DND-41 (cell line): ENCODE results near the gene ELK1.

Experiments used
- EZH2 ChIP-seq: IDR thresholded peaks from 3 replicates; pipeline ENCODE4 v1.6.1; 2012; ENCODE audit warnings: borderline replicate concordance, low read depth, mild to moderate bottlenecking, moderate library complexity, low read length, inconsistent platforms; ENCODE audit not compliant: severe bottlenecking
- TF ChIP-seq, protein P1 (sequence below): IDR thresholded peaks from 2 replicates; pipeline ENCODE4 v1.5.1; 2012; ENCODE audit warnings: borderline replicate concordance, low read length, moderate library complexity, mild to moderate bottlenecking; ENCODE audit not compliant: poor library complexity, severe bottlenecking; ENCODE audit errors: extremely low read depth

DNA sequence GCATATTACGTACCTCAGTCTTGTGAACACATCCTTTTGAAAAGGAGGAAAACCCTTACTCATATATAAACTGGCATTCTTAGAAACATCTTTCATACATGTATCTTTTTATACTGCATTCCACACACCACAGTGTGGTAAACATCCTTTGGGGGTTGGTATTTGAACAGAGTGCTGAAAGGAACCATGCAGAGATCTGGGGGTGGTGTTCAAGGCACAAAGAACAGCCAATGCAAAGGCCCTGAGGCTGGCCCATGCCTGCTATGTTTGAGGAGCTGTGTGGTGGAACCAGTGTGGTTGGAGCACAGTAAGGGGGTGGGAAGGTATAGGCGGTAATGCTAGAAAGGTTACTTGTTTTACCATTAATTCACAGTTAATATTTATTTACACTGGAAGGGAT is 2.0 kb downstream of the ELK1 start:
- TF ChIP-seq, protein P1, sequence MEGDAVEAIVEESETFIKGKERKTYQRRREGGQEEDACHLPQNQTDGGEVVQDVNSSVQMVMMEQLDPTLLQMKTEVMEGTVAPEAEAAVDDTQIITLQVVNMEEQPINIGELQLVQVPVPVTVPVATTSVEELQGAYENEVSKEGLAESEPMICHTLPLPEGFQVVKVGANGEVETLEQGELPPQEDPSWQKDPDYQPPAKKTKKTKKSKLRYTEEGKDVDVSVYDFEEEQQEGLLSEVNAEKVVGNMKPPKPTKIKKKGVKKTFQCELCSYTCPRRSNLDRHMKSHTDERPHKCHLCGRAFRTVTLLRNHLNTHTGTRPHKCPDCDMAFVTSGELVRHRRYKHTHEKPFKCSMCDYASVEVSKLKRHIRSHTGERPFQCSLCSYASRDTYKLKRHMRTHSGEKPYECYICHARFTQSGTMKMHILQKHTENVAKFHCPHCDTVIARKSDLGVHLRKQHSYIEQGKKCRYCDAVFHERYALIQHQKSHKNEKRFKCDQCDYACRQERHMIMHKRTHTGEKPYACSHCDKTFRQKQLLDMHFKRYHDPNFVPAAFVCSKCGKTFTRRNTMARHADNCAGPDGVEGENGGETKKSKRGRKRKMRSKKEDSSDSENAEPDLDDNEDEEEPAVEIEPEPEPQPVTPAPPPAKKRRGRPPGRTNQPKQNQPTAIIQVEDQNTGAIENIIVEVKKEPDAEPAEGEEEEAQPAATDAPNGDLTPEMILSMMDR, result no peak
- TF ChIP-seq EZH2, result no peak
